Choroid plexus epithelial cell (primary cell): ENCODE results near the gene CPSF4L.

Source experiments
- DNase-seq: peaks from one replicate; pipeline ENCODE4 v3.0.0-alpha.2; 2010; ENCODE audit warnings: low read depth
- H3K4me3 ChIP-seq: 2 replicates; pipeline ENCODE4 v1.5.1; 2011; ENCODE audit warnings: low read depth, mild to moderate bottlenecking, control low read depth, low read length, moderate library complexity
- CTCF ChIP-seq: conservative IDR thresholded peaks from 2 replicates; pipeline ENCODE4 v1.5.1; 2011; ENCODE audit warnings: low read depth, mild to moderate bottlenecking, control low read depth, inconsistent platforms, low read length, moderate library complexity

The CPSF4L gene

GRCh38 chr17:73278465-73279453, 17.1 kb upstream of the CPSF4L start:
- TF ChIP-seq CTCF: no peak
- H3K4me3 ChIP-seq: no peak overlapping the region
- DNase-seq: no peak

- no peak for TF ChIP-seq CTCF
- no peak overlapping the region for H3K4me3 ChIP-seq
- DNase-seq: peak; percentile 58
Observed at GRCh38 chr17:73278049-73278464, 16.4 kb upstream of the CPSF4L start.

- DNase-seq: no peak
- no peak for TF ChIP-seq CTCF
- H3K4me3 ChIP-seq: no peak overlapping the region
Observed at GRCh38 chr17:73274490-73274889, 12.8 kb upstream of the CPSF4L start.

GRCh38 chr17:73272906-73273218, 11.2 kb upstream of the CPSF4L start:
- H3K4me3 ChIP-seq: no peak overlapping the region
- no peak for DNase-seq
- TF ChIP-seq CTCF: no peak

GRCh38 chr17:73271072-73271471, 9.4 kb upstream of the CPSF4L start:
- H3K4me3 ChIP-seq: no peak overlapping the region
- DNase-seq: no peak
- TF ChIP-seq CTCF: no peak

- DNase-seq: no peak
- TF ChIP-seq CTCF: no peak
- H3K4me3 ChIP-seq: no peak overlapping the region
Observed at GRCh38 chr17:73269791-73270190, 8.1 kb upstream of the CPSF4L start.

- DNase-seq: no peak
- no peak overlapping the region for H3K4me3 ChIP-seq
- TF ChIP-seq CTCF: no peak
Observed at GRCh38 chr17:73269329-73269615, 7.6 kb upstream of the CPSF4L start.
